ENCODE measurements around the gene SLC6A8. TPM values are rescaled to one million over a fixed set of nuclear protein-coding genes. Genes with fewer than 3 reads are reported as not detected.

Gene SLC6A8
- 42.0 and 45.6 TPM in 2 replicates for total RNA-seq (2014; rRNA removed; shearing (Covaris generic))
- polyA plus RNA-seq (2014; cell fraction: nucleus; rRNA removed), result 78.0 and 79.4 TPM in 2 replicates

DNA sequence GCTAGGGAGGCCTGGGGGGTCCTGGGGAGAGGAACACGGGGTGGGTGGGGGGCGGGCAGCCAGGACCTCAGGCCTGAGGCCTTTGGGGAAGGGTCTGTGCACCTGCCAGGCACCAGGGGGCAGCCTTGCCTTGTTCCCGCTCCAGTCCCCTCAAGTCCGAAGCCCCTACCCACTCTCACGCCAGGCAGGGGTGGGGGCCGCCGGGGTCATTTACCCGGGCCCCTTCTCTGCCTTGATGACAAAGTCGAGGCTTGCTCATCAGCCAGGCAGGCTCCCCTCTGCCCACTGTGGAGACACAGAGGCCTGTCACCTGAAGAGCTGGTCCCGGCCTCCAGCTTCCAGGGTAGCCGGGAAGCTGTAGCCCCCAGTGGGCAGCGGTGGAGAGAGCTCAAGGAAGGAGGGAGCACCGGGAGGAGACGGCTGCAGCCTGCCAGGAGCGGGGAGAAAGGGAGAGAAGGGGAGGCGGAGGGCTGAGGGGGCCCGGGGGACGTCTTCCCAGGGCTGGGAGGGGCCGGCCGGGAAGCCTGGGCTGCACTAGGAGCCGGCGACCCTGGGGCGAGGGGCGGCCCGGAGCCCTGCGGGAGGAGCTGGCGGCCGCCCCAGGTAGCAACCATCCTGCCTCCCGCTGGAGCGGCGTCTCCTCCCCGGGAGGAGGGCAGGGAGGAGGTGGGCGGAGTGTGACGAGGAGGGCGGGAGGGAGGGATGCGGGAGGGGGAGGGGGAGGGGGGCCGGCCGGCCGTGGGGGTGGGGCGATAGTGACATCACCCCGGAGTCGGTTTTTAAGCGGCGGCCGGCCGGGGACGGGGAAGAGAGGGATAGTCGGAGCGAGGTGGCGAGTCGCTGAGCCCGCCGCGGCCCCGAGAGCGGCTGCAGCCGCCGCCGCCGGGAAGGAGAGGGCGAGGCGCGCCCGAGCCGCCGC, at the start of gene SLC6A8:
TSS of gene SLC6A8 (plus strand) at position 806 of the 919 bp plus-strand sequence. CDS start 649 bp downstream, outside the sequence.
- DNase-seq (ENCODE audit: extremely low read depth, low read depth), result peak; percentile 68

DNA sequence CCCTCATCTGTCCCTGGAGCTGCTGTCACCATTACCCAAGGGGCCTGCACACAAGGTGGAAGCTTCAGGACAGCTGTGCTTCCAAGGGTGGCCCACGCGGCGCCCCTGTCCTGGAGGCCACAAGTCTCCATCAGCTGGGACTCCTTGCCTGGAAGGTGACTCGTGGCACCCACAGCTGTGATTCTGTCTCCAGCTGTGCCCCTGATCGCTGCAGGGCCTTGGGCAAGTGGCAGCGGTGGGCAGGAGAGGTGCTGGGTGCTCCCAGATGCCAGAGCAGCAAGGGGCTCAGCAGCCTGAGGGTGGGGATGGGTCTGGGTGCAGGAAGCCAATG, 49.7 kb upstream of the SLC6A8 start:
- no peak for DNase-seq (ENCODE audit: extremely low read depth, low read depth)

DNA sequence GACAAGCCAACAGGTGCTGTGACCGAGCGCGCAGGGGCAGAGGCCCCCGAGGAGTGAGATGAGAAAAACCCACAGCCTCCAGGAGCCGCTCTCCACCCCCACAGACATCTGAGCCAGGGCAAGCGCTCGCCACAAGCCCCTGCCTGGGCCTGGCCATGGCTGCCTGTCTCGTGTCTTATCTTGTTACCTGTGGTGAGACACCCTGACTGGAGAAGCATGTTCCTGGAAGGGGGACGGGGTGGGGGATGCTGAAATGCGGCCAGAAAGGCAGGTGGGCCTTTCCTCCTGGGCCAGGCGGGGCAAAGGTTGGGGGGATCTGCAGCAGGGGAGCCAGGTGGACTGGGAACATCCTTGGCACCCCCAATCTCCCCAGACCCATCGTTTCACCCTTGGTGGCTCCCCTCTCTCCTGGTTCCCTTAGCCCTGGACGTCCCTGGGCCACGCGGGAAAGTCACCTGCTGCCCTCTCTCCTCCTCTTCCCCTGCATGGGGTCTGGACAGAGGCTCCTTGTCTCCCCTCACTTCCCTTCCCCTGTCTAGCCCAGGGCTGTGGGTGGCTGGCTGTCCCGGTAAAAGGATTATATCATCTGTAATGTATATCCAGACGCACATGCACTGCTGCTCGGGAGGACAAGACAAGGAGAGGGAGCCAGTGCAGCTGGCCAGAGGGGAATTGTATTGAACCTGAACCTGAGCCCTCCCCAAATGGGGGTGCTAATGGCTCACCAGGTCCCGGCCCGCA, 49.1 kb upstream of the SLC6A8 start:
- no peak for DNase-seq (ENCODE audit: extremely low read depth, low read depth)

GRCh38 chrX:153639177-153640044, 48.3 kb upstream of the SLC6A8 start:
- DNase-seq (ENCODE audit: extremely low read depth, low read depth), result no peak

DNA sequence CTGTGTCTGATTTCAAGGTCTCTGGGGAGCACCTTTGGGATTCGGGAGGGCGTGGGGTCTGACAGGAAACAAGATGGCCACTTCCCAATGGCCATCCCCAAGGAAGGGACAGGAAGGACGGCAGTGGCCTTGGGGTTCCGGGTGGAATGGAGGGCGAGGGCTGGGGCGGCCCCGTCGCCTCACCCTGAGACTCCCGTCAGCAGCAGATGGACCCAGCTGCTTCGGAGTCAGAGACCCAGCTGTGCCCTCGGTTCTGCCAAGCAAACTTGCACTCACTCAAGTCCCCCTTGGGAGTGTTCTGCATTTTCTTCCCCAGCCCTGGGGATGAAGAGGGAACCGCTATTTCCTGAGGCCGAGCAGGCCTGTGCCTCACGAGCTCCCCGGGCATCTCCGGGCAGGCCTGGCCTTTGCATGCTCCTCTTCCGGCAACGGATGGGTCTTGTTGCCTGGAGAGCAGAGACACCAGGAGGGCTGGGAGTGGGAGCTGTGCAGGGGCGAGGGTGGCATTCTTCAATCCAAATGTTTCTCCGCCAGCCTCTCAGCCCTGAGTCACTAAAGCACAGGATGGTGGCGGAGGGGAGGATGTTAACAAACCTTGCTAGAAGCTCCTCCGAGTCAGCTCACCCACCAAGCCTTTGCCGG, 47.6 kb upstream of the SLC6A8 start:
- no peak for DNase-seq (ENCODE audit: extremely low read depth, low read depth)

DNA sequence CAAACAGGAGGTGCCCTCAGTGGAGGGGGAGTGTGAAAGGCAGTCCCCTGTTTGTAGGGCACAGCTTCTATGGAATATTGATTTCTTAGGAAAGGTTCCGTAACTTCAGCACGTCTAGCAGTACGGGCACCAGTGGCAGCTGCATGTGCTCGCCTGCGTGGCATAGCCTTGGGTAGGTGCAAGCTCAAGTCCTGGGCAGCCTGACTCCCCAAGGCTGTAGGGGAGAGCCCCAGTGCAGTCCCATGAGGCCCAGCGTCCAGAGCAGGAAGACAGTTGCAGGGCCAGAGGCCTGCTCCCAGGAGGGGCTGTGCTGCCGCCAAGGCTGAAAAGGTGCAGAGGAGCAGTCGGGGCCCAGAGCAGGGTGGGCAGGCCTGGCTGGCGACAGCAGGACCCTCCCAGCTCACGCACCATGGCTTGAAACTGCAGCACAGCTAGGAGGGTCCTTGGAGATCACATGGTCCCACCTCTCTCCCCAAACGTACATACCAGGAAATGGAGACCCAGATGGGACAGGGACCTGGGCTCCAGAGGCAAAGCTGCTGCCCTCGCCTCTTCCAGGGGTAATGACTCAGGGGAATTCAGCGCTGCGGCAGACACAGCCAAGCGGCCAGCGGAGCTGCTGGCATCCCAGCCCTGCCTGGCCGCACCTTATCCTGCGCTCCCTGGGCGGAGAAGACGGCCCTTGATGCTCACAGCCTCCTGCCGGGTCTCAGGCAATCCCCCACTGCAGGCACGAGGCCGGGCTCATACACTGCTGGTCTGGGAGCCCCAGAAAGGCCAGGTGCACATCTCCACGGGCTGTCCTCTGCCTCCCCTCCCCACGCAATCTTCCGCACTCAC, 46.8 kb upstream of the SLC6A8 start:
- no peak for DNase-seq (ENCODE audit: extremely low read depth, low read depth)

- DNase-seq (ENCODE audit: extremely low read depth, low read depth), result no peak
Observed at GRCh38 chrX:153641627-153642026, 46.1 kb upstream of the SLC6A8 start.

GRCh38 chrX:153642051-153642654, 45.6 kb upstream of the SLC6A8 start:
- DNase-seq (ENCODE audit: extremely low read depth, low read depth), result no peak

DNA sequence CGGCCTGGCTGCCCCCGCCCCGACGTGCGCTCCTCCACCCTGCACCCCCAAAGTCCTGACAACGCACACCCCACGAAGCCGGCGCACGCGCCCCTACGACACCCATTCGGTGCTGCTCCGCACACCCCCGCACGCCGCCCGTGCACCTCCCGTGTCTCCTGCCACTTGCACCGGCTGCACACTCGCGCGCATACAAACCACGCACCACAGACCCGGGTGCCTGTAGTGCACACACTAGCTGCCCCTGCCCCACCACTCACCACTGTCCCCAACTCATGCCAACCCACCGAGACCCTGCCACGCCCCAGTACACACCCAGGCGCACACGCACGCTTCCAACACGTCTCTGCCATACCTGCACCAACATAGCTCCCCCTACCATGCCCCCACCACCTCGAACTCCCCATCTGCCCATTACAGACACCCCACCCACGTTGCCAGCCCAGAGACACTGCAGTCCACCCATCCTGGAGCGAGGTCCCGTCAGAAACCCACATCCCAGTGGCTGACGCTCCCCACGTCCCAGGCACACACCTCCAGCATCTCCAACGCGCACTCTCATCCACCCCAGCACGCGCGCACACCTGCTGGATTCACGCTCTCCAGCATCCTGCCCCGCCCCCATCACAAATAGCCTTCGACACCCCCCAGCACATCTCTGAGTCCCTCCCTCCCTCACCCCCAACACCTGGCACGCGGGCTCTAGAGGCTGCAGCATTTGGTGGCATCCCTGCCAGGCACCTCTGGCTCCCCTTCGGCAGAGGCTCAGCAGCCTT, 44.9 kb upstream of the SLC6A8 start:
- no peak for DNase-seq (ENCODE audit: extremely low read depth, low read depth)

DNA sequence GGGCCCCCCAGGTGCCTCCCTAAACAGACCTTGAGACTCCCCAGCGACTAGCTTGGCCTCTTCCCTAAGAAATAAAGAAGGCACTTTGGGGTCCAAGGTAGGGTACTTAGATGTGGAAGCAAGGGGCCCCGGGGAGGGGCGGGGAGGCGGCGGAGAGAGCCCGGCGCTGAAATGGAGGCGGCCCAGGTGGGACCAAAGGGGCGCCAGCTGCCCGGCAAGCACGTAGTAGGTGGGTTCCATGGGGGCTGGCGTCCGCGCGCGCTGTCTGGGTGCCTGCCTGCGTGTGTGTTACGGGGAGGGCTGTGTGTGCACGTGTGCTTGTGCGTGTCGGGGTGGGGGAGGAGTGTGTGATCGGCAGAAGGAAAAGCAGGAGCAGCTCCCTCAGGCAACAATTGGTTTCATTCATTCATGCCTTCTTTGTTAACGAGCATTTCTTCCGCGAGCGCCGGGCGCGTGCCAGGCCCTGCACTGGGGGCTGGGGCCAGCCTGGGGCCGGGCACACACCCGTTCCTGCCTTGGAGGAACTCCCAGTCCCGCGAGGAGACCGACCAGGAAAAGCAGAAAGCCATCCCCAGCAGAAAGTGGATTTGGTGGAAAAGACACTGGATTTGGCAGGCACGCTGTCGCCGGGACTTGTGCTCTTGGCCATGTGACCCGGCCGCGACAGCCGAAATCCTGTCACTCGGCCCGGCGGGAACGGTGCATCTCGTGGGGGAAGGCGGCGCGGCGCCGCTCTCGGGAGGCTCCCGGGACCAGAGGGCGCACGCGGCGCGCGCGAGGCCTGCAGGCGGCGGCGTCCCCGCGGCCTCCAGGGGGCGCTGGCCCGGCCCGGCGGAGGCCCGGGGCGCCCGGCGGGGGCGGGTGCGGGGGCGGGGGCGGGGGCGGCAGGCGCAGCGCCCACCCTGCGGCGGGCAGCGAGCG, 44.0 kb upstream of the SLC6A8 start:
- DNase-seq (ENCODE audit: extremely low read depth, low read depth), result no peak

- no peak for DNase-seq (ENCODE audit: extremely low read depth, low read depth)
Observed at GRCh38 chrX:153644356-153645125, 43.2 kb upstream of the SLC6A8 start.

GRCh38 chrX:153645151-153645550, 42.6 kb upstream of the SLC6A8 start:
- no peak for DNase-seq (ENCODE audit: extremely low read depth, low read depth)

GRCh38 chrX:153645921-153646488, 41.7 kb upstream of the SLC6A8 start:
- no peak for DNase-seq (ENCODE audit: extremely low read depth, low read depth)

- peak; percentile 43 for DNase-seq (ENCODE audit: extremely low read depth, low read depth)
Observed at GRCh38 chrX:153646620-153647373, 40.9 kb upstream of the SLC6A8 start, which contains the start of gene DUSP9. Gene DUSP9, plus strand, starts transcription at chrX:153647203. Its CDS starts 751 bp downstream, at chrX:153647954.
